ENCODE data around the gene CNOT8. TPM values are rescaled to one million over a fixed set of nuclear protein-coding genes. Genes with fewer than 3 reads are reported as not detected.

Gene CNOT8
- total RNA-seq, 2 donors from 2014 or later: 19.8 to 32.4 TPM

DNA sequence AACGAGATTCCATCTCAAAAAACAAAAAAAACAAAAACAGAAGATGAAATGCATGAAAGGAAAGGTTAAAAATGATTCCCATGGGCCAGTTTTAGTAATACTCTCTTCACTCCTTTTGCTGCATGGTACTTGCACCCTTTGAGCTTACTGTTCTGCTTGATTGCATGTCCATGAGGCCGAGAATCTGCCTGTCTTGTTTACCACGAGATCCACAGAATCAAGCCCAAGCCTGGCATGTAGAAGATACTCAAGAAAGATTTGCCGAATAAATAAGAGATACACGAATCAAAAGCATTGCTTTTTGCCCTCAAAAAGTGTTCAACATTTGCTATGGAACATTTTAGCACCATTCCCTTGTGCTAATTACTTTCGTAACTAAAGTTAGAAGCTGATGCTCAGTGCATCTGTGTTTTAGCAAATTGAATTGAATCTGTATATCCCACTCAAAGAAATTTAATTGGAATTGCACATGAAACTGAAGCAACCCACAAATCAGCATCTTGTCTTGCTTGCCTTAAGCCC is 9.1 kb upstream of the CNOT8 start:
- H3K4me1 ChIP-seq: no peaks in the 10 kb centered on the region
- DNase-seq (no peak), ATAC-seq (no peak)
- H3K4me3 ChIP-seq: no peak overlapping the region
- TF ChIP-seq POLR2A (IDR thresholded peaks at IDR 0.05): no peak
- TF ChIP-seq, protein P1, sequence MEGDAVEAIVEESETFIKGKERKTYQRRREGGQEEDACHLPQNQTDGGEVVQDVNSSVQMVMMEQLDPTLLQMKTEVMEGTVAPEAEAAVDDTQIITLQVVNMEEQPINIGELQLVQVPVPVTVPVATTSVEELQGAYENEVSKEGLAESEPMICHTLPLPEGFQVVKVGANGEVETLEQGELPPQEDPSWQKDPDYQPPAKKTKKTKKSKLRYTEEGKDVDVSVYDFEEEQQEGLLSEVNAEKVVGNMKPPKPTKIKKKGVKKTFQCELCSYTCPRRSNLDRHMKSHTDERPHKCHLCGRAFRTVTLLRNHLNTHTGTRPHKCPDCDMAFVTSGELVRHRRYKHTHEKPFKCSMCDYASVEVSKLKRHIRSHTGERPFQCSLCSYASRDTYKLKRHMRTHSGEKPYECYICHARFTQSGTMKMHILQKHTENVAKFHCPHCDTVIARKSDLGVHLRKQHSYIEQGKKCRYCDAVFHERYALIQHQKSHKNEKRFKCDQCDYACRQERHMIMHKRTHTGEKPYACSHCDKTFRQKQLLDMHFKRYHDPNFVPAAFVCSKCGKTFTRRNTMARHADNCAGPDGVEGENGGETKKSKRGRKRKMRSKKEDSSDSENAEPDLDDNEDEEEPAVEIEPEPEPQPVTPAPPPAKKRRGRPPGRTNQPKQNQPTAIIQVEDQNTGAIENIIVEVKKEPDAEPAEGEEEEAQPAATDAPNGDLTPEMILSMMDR (IDR thresholded peaks at IDR 0.05): no peak
- no peaks in the 10 kb centered on the region for H3K36me3 ChIP-seq (replicated peaks in 1 of 2; ENCODE audit: insufficient read depth in 1 of 2, low read depth in 2 of 2)
- peak overlapping the region in 1 of 4 donors; percentile 61 for H3K27ac ChIP-seq
- intact Hi-C loops (cut with DNase I): no loop called here
- no peaks in the 10 kb centered on the region for H3K27me3 ChIP-seq
- no peaks in the 10 kb centered on the region for H3K9me3 ChIP-seq
- WGBS, 2 donors: 67 to 68% methylated on average over 6 of the region's 6 CpGs

DNA sequence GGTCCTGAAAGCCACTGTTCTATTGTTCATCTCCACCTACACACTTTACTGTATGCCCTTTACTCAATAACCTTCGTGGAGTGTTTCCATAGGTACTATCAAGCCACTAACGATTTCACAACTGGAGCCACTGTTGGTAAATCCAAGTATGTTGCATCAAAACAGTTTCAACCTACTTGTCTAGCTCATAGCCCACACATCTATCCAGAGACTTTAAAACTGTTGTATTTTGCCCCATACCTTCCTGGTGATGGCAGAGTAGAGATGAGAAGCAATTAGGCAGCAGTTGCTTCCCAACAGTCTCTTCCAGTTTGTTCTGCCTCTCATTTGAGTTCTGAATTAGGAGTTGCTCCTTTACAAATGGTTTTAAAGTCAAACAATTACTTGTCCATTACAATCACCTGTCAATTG is 8.6 kb upstream of the CNOT8 start:
- intact Hi-C loops (cut with DNase I): no loop called here
- Histone ChIP-seq H3K4me1 (no peaks in the 10 kb centered on the region), H3K4me3 (no peak overlapping the region), H3K36me3 (replicated peaks in 1 of 2; ENCODE audit: insufficient read depth in 1 of 2, low read depth in 2 of 2) (no peaks in the 10 kb centered on the region), H3K9me3 (no peaks in the 10 kb centered on the region), H3K27ac (peak overlapping the region; percentile 61 to 71 (median 64)), H3K27me3 (no peaks in the 10 kb centered on the region)
- WGBS, 2 donors: 14 to 18% methylated on average over 2 of the region's 2 CpGs
- no peak for ATAC-seq
- TF ChIP-seq, protein P1 (IDR thresholded peaks at IDR 0.05): no peak
- no peak for TF ChIP-seq POLR2A (IDR thresholded peaks at IDR 0.05)
- DNase-seq: no peak

DNA sequence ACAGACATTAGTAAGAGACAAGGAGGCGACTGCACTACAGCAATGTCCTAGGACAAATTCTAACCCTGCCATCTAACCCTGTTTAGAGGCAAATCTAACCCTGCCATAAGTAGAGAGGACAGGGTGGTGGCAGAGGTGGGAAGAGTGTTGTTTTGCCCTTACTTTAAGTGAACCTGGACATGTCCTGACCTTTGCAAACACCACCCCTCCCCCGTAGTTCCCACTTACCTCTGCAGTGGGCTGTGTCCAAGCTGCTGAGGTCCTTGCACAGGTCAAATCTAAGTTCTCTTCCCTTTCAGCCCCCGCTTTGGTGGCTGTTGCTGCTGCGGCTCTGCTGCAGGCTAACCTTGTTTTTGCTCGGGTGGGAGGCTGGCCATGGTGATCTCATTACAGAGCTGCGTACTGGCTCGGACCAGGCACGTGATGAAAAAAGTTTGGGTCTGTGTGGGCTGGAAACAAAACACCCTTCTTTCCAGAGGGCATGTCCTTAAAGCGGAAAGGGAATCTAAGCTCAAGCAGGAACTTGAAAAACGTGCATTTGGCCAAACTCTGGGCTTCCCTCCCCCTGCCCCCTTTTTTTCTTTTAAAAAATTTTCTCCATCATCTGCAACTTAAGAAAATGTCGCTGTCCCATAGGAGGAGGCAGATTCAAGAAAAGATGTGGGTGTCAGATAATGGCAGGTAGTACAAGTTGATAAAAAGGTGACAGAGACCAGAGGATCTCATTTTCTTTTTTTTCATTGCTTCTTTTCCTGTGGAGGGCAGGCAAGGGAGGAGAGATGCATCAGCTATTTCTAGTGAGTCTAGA is 8.0 kb upstream of the CNOT8 start, which contains the start of gene FAXDC2:
TSS of gene FAXDC2 (minus strand) at position 349 of the 808 bp plus-strand sequence. CDS start 12,425 bp downstream, outside the sequence.
- peak within 1 kb of the TSS; percentile 61 to 71 (median 64) for H3K27ac ChIP-seq
- intact Hi-C loops (cut with DNase I): no loop called here
- no peaks in the 10 kb centered on the region for H3K4me1 ChIP-seq
- TF ChIP-seq, protein P1 (IDR thresholded peaks at IDR 0.05): no peak
- peak in 2 of 3 donors; percentile 48 to 52 for TF ChIP-seq POLR2A (IDR thresholded peaks at IDR 0.05)
- DNase-seq (peak; percentile 42 to 72 (median 65)), ATAC-seq (peak; percentile 95)
- H3K9me3 ChIP-seq: no peaks in the 10 kb centered on the region
- H3K4me3 ChIP-seq: no peak within 1 kb of the TSS
- WGBS, 2 donors: 15 to 23% methylated on average over 11 of the region's 11 CpGs
- H3K27me3 ChIP-seq: no peaks in the 10 kb centered on the region
- no peaks in the 10 kb centered on the region for H3K36me3 ChIP-seq (replicated peaks in 1 of 2; ENCODE audit: insufficient read depth in 1 of 2, low read depth in 2 of 2)

DNA sequence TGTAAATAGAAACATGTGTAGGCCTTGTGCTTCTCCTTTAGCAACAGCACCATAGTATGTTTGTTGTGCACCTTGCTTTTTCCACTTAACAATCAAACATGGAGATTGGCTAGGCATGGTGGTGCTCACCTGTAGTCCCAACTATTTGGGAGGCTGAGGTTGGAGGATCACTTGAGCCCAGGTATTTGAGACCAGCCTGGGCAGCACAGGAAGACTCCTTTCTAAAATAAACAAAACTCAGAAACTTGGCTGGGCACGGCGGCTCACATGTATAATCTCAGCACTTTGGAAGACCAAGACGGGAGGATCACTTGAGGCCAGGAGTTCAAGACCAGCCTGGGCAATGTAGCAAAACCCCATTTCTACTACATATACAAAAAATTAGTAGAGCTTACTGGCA is 7.1 kb upstream of the CNOT8 start:
- Histone ChIP-seq H3K4me3 (no peak overlapping the region), H3K27me3 (no peaks in the 10 kb centered on the region), H3K9me3 (no peaks in the 10 kb centered on the region), H3K36me3 (replicated peaks in 1 of 2; ENCODE audit: insufficient read depth in 1 of 2, low read depth in 2 of 2) (no peaks in the 10 kb centered on the region), H3K27ac (peak overlapping the region in 3 of 4 donors; percentile 1 to 71 (median 61)), H3K4me1 (no peaks in the 10 kb centered on the region)
- intact Hi-C loops (cut with DNase I): no loop called here
- DNase-seq (no peak), ATAC-seq (no peak)
- 84 to 94% methylated on average over 3 of the region's 3 CpGs for WGBS, 2 donors
- TF ChIP-seq, protein P1 (IDR thresholded peaks at IDR 0.05): no peak
- TF ChIP-seq POLR2A (IDR thresholded peaks at IDR 0.05): no peak

Measured in body of pancreas (tissue), 4 donors.